ENCODE measurements around the gene NCK1. TPM values are rescaled to one million over a fixed set of nuclear protein-coding genes. Genes with fewer than 3 reads are reported as not detected.

Gene NCK1
- total RNA-seq, 1 donor from 2014 or later: 11.4 TPM

GRCh38 chr3:136920904-136921611 lies 59.0 kb downstream of the NCK1 start:
- no peak for TF ChIP-seq CTCF (conservative IDR thresholded peaks at IDR 0.05; ENCODE audit: low read depth, low read length)
- no peak for DNase-seq (ENCODE audit: low read depth)
- no peak overlapping the region for H3K4me3 ChIP-seq (ENCODE audit: low read depth, low read length)

GRCh38 chr3:136925425-136926190 lies 63.6 kb downstream of the NCK1 start:
- TF ChIP-seq CTCF (conservative IDR thresholded peaks at IDR 0.05; ENCODE audit: low read depth, low read length): no peak
- H3K4me3 ChIP-seq (ENCODE audit: low read depth, low read length): no peak overlapping the region
- DNase-seq (ENCODE audit: low read depth): no peak

GRCh38 chr3:136928240-136928639 lies 66.2 kb downstream of the NCK1 start:
- no peak overlapping the region for H3K4me3 ChIP-seq (ENCODE audit: low read depth, low read length)
- DNase-seq (ENCODE audit: low read depth): no peak
- TF ChIP-seq CTCF (conservative IDR thresholded peaks at IDR 0.05; ENCODE audit: low read depth, low read length): no peak

GRCh38 chr3:136929977-136930670 lies 68.1 kb downstream of the NCK1 start:
- DNase-seq (ENCODE audit: low read depth): peak; percentile 38

GRCh38 chr3:136931606-136932005 lies 69.6 kb downstream of the NCK1 start:
- peak overlapping the region; percentile 32 for H3K4me3 ChIP-seq (ENCODE audit: low read depth, low read length)
- DNase-seq (ENCODE audit: low read depth): no peak
- no peak for TF ChIP-seq CTCF (conservative IDR thresholded peaks at IDR 0.05; ENCODE audit: low read depth, low read length)

More at GRCh38 chr3:136929977-136930670, 68.1 kb downstream of the NCK1 start:
- H3K4me3 ChIP-seq (ENCODE audit: low read depth, low read length): peak overlapping the region; percentile 32
- TF ChIP-seq CTCF (conservative IDR thresholded peaks at IDR 0.05; ENCODE audit: low read depth, low read length): no peak

GRCh38 chr3:136932523-136932922 lies 70.5 kb downstream of the NCK1 start:
- DNase-seq (ENCODE audit: low read depth): peak; percentile 78
- TF ChIP-seq CTCF (conservative IDR thresholded peaks at IDR 0.05; ENCODE audit: low read depth, low read length): no peak
- H3K4me3 ChIP-seq (ENCODE audit: low read depth, low read length): no peak overlapping the region

Data from epithelial cell of proximal tubule (primary cell).